H1 (cell line): Measurements from ENCODE around the gene TEAD1. TPM values are rescaled to one million over a fixed set of nuclear protein-coding genes. Genes with fewer than 3 reads are reported as not detected.

Experiments
- CTCF ChIA-PET: fragments of 300-600 bp; sonication (Branson Sonifier 250); formaldehyde crosslinking; loops from one replicate; lab custom pipeline; 2021; ENCODE audit not compliant: partially characterized antibody; lab: Charles Lee
- POLR2A ChIA-PET: fragments of 300-600 bp; sonication (Branson Sonifier 250); formaldehyde crosslinking; loops from one replicate; lab custom pipeline; 2021; ENCODE audit warnings: inconsistent platforms; ENCODE audit not compliant: partially characterized antibody; lab: Charles Lee
- DNase-seq, 2 experiments: peaks; one replicate each; pipeline versions ENCODE4 v3.0.0 to v3.0.0-alpha.2; 2010 to 2022; ENCODE audit warnings: low spot score in 2 of 2, low read depth in 1 of 2, mixed read lengths in 1 of 2
- FAIRE-seq: peaks from 2 replicates; lab custom pipeline; 2011; peaks lifted over from hg19 to GRCh38; lab: Jason Lieb, UNC
- H2AFZ ChIP-seq: 2 replicates; pipeline ENCODE4 v1.8.1; 2012; ENCODE audit warnings: low read length, inconsistent platforms
- H2AK5ac ChIP-seq: 2 replicates; pipeline ENCODE4 v1.6.1; 2013; ENCODE audit warnings: low read depth, low read length
- H2BK120ac ChIP-seq: replicated peaks from 2 replicates; pipeline ENCODE3; 2013; ENCODE audit warnings: low read depth, low read length, inconsistent platforms
- H2BK12ac ChIP-seq: 2 replicates; pipeline ENCODE4 v1.6.1; 2013; ENCODE audit warnings: low read depth, low read length
- H2BK15ac ChIP-seq: 2 replicates; pipeline ENCODE4 v1.6.1; 2013; ENCODE audit warnings: low read length
- H2BK20ac ChIP-seq: 2 replicates; pipeline ENCODE4 v1.6.1; 2013; ENCODE audit warnings: low read length
- H2BK5ac ChIP-seq: 2 replicates; pipeline ENCODE4 v1.6.1; 2013; ENCODE audit warnings: low read depth, low read length
- H3K14ac ChIP-seq: 2 replicates; pipeline ENCODE4 v1.6.1; 2013; ENCODE audit warnings: inconsistent platforms; ENCODE audit not compliant: insufficient read length
- H3K18ac ChIP-seq: 2 replicates; pipeline ENCODE4 v1.6.1; 2013; ENCODE audit warnings: low read length; ENCODE audit errors: extremely low read depth
- H3K23ac ChIP-seq: 2 replicates; pipeline ENCODE4 v1.6.1; 2013; ENCODE audit warnings: inconsistent platforms; ENCODE audit not compliant: insufficient read length
- H3K23me2 ChIP-seq: 2 replicates; pipeline ENCODE4 v1.6.1; 2013; ENCODE audit warnings: low read depth, low read length
- H3K27ac ChIP-seq: 2 replicates; pipeline ENCODE4 v1.6.1; 2011; ENCODE audit warnings: low read depth, low read length, inconsistent platforms
- H3K27me3 ChIP-seq, 4 experiments: replicated peaks in 1 of 4; 1 replicate in 1 of 4; 2 replicates in 3 of 4; pipeline versions ENCODE4 v1.6.1 to v1.8.1; 2011 to 2013; ENCODE audit warnings: low read length in 3 of 4, mild to moderate bottlenecking in 3 of 4, inconsistent platforms in 2 of 4, mixed read lengths in 2 of 4, moderate library complexity in 1 of 4; ENCODE audit not compliant: control insufficient read depth in 3 of 4, insufficient read depth in 3 of 4; ENCODE audit errors: extremely low read depth in 1 of 4
- H3K36me3 ChIP-seq, 4 experiments: 2 replicates each; pipeline versions ENCODE4 v1.6.1 to v1.8.1; 2011 to 2013; ENCODE audit warnings: mild to moderate bottlenecking in 4 of 4, low read length in 3 of 4, moderate library complexity in 2 of 4, control low read depth in 1 of 4, inconsistent platforms in 1 of 4; ENCODE audit not compliant: insufficient read depth in 4 of 4, control insufficient read depth in 2 of 4
- H3K4ac ChIP-seq: replicated peaks from 2 replicates; pipeline ENCODE3; 2013; ENCODE audit warnings: low read length, low read depth, mixed read lengths, inconsistent platforms; ENCODE audit not compliant: insufficient read length
- H3K4me1 ChIP-seq, 4 experiments: replicated peaks in 1 of 4; 1 replicate in 1 of 4; 2 replicates in 3 of 4; pipeline versions ENCODE4 v1.6.1 to v1.8.1; 2011 to 2013; ENCODE audit warnings: low read length in 3 of 4, inconsistent platforms in 2 of 4, mixed read lengths in 1 of 4; ENCODE audit not compliant: insufficient read depth in 4 of 4, control insufficient read depth in 3 of 4
- H3K4me2 ChIP-seq, 2 experiments: 2 replicates each; pipeline versions ENCODE4 v1.6.1 to v1.8.1; 2011 to 2013; ENCODE audit warnings: low read depth in 2 of 2, low read length in 2 of 2, control low read depth in 1 of 2, inconsistent platforms in 1 of 2, mild to moderate bottlenecking in 1 of 2; ENCODE audit not compliant: insufficient read depth in 1 of 2
- H3K4me3 ChIP-seq, 4 experiments: fragments of 200-600, 300-600 bp in 1 of 4; sonication (generic), shearing (Covaris generic), sonication (Bioruptor Twin) in 1 of 4; 2 replicates each; pipeline versions ENCODE4 v1.5.1 to v1.8.1; 2011 to 2016; ENCODE audit warnings: low read length in 4 of 4, low read depth in 3 of 4, control low read depth in 2 of 4, inconsistent platforms in 2 of 4, mild to moderate bottlenecking in 2 of 4, mixed read lengths in 1 of 4, moderate library complexity in 1 of 4; ENCODE audit not compliant: insufficient read depth in 2 of 4; ENCODE audit errors: extremely low read depth in 1 of 4
- H3K56ac ChIP-seq: replicated peaks from 2 replicates; pipeline ENCODE3; 2013; ENCODE audit warnings: low read depth, mild to moderate bottlenecking, mixed read lengths, low read length, inconsistent platforms; ENCODE audit not compliant: insufficient read length
- H3K79me1 ChIP-seq: 2 replicates; pipeline ENCODE4 v1.6.1; 2013; ENCODE audit warnings: low read depth, low read length, control low read depth
- H3K79me2 ChIP-seq, 2 experiments: 2 replicates each; pipeline versions ENCODE4 v1.6.1 to v1.8.1; 2012 to 2013; ENCODE audit warnings: low read length in 2 of 2, mild to moderate bottlenecking in 2 of 2, inconsistent platforms in 1 of 2; ENCODE audit not compliant: insufficient read depth in 2 of 2, control insufficient read depth in 1 of 2
- H3K9ac ChIP-seq, 4 experiments: replicated peaks in 1 of 4; 1 replicate in 1 of 4; 2 replicates in 3 of 4; pipeline versions ENCODE4 v1.6.1 to v1.8.1; 2011 to 2013; ENCODE audit warnings: low read depth in 3 of 4, low read length in 3 of 4, control low read depth in 2 of 4, mild to moderate bottlenecking in 2 of 4, moderate library complexity in 2 of 4, inconsistent platforms in 1 of 4; ENCODE audit errors: extremely low read depth in 1 of 4
- H3K9me3 ChIP-seq, 2 experiments: 2 replicates each; pipeline versions ENCODE4 v1.6.1 to v1.8.1; 2012 to 2013; ENCODE audit warnings: mild to moderate bottlenecking in 2 of 2, moderate library complexity in 2 of 2, control low read depth in 1 of 2, inconsistent platforms in 1 of 2, low read depth in 1 of 2, low read length in 1 of 2, mixed read lengths in 1 of 2; ENCODE audit not compliant: insufficient read depth in 2 of 2
- H4K20me1 ChIP-seq, 2 experiments: replicated peaks in 1 of 2; 2 replicates each; pipeline versions ENCODE3 to v1.8.1; 2011 to 2013; ENCODE audit warnings: inconsistent platforms in 2 of 2, low read length in 2 of 2, mild to moderate bottlenecking in 1 of 2; ENCODE audit not compliant: insufficient read depth in 2 of 2, control insufficient read depth in 1 of 2
- H4K5ac ChIP-seq: 2 replicates; pipeline ENCODE4 v1.6.1; 2013; ENCODE audit warnings: low read length, low read depth, mixed read lengths, inconsistent platforms; ENCODE audit not compliant: insufficient read length
- H4K8ac ChIP-seq: 2 replicates; pipeline ENCODE4 v1.8.0; 2013; ENCODE audit warnings: mild to moderate bottlenecking, moderate library complexity, low read length, inconsistent platforms; ENCODE audit not compliant: insufficient read depth; ENCODE audit errors: extremely low read depth
- H4K91ac ChIP-seq: replicated peaks from 2 replicates; pipeline ENCODE3; 2013; ENCODE audit warnings: low read length, mixed read lengths, inconsistent platforms; ENCODE audit not compliant: insufficient read length
- BACH1 ChIP-seq: IDR thresholded peaks from 2 replicates; pipeline ENCODE4 v1.6.1; 2012; ENCODE audit warnings: low read length, improper control_type of control experiment
- KDM4A ChIP-seq: IDR thresholded peaks from one replicate; pipeline ENCODE4 v1.7.1; 2012; ENCODE audit warnings: low read depth, mild to moderate bottlenecking, moderate library complexity, low read length, inconsistent platforms; ENCODE audit not compliant: severe bottlenecking
- MAFK ChIP-seq: IDR thresholded peaks from 2 replicates; pipeline ENCODE4 v1.6.1; 2012; ENCODE audit warnings: low read depth, mild to moderate bottlenecking, improper control_type of control experiment, low read length
- NRF1 ChIP-seq: IDR thresholded peaks from 2 replicates; pipeline ENCODE4 v1.6.1; 2011; ENCODE audit warnings: mild to moderate bottlenecking, low read depth, low read length, improper control_type of control experiment
- POLR2AphosphoS5 ChIP-seq: IDR thresholded peaks from 2 replicates; pipeline ENCODE4 v1.6.1; 2011; ENCODE audit warnings: low read depth, low read length
- SIRT6 ChIP-seq: IDR thresholded peaks from one replicate; pipeline ENCODE4 v1.7.1; 2012; ENCODE audit warnings: low read length, inconsistent platforms
- WGBS, 2 experiments: shearing (Covaris generic) in 1 of 2; methylation state at CpG; one replicate each; pipeline versions ENCODE4 v1.1.6 to v1.1.7; 2013 to 2015; ENCODE audit warnings: low lambda C conversion rate in 2 of 2, mixed read lengths in 2 of 2, inconsistent platforms in 1 of 2, low coverage in 1 of 2, missing lambda C conversion rate in 1 of 2; ENCODE audit not compliant: insufficient replicate concordance in 2 of 2, insufficient coverage in 1 of 2, insufficient read length in 1 of 2; ENCODE audit errors: extremely low coverage in 1 of 2, missing lambda C conversion rate in 1 of 2; 5-methylcytosine and 5-hydroxymethylcytosine counted together
- polyA plus RNA-seq, 7 experiments: library from polyadenylated mRNA; depleted of rRNA in 3 of 7; stranded (reverse) in 5 of 7; unstranded in 2 of 7; fragments of >200 nt in 5 of 7; fragments of 200-250 nt in 2 of 7; gene quantifications; 1 replicate in 5 of 7; 2 replicates in 1 of 7; 4 replicates in 1 of 7; pipeline versions ENCODE4 v1.2.1 to v1.2.3, GENCODE V29; 2011 to 2013; ENCODE audit warnings: missing spikeins in 2 of 7, mixed read lengths in 2 of 7
- total RNA-seq: library from RNA; stranded (reverse); fragmentation: NEBNext Ultra II Directional; extraction: Animal tissue kit (Norgen Biotek cat#: 25700); gene quantifications from 2 replicates; pipeline ENCODE4 v1.2.1, GENCODE V29; 2021

Gene TEAD1
- total and polyA plus RNA-seq, 2 of the 8 experiments (the other 6 are each of a cell fraction or from before 2014, with no cell fraction given) = 15.6 to 67.4 TPM

DNA sequence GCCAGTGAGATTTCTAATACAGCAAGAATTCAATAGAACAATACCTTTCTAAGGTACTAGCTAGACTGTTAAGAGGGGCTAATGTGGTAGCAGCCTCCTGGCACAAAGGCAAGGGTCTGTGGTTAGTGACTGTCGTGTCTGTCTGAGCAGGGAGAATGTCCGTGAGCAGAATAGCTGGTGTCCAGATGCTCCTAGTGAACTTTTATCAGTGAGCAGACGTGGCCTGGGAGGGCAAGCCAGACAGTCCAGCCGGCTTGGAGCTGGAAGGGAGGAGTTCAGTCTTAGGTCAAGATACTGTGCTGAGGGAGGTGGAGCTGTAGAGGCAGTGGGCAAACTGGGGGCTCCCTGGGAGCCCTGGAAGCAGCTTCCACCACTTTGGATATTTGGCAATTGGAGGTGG, 138.6 kb downstream of the TEAD1 start:
- Histone ChIP-seq H2AK5ac (no peak overlapping the region), H3K27ac (no peak overlapping the region), H3K4me3 (no peak overlapping the region), H2BK120ac (no peak overlapping the region), H3K18ac (no peak overlapping the region), H2BK12ac (no peak overlapping the region), H3K56ac (no peak overlapping the region), H4K8ac (no peak overlapping the region)
- WGBS, 2 experiments = 91% methylated on average over 4 of the region's 4 CpGs; no CpG with 5 or more reads in 1 of the 2 experiments
- TF ChIP-seq MAFK (no peak), KDM4A (no peak), SIRT6 (no peak), NRF1 (no peak), POLR2AphosphoS5 (no peak), BACH1 (no peak)
- TF ChIP-seq, all 59 proteins: peak for 0
- no peak overlapping the region for H3K4me2 ChIP-seq
- FAIRE-seq (no peak), DNase-seq (no peak)
- POLR2A ChIA-PET = interaction anchor here (1.1 kb wide), 1 partner anchor 12 kb away, joined by 3 read pairs; no protein-coding TSS in a partner anchor
- CTCF ChIA-PET = interaction anchor here (0.7 to 4.7 kb wide), 7 partner anchors 10 to 482 kb away, joined by 3 to 19 read pairs (median 4); no protein-coding TSS in a partner anchor
- H3K14ac ChIP-seq = no peak overlapping the region
- H4K5ac ChIP-seq = no peak overlapping the region
- H2BK15ac ChIP-seq = no peak overlapping the region
- H4K20me1 ChIP-seq = peaks cover 0 to 3% of the 10 kb centered on the region in 2 experiments
- no peaks in the 10 kb centered on the region for H3K27me3 ChIP-seq
- no peak overlapping the region for H2AFZ ChIP-seq
- H3K9ac ChIP-seq = no peak overlapping the region
- H2BK20ac ChIP-seq = no peak overlapping the region
- H3K36me3 ChIP-seq = no peaks in the 10 kb centered on the region
- H3K79me1 ChIP-seq = peaks cover 14% of the 10 kb centered on the region; the same call in 1 of the 2 replicates
- H3K23me2 ChIP-seq = no peaks in the 10 kb centered on the region
- peaks cover 3 to 18% (median 9%) of the 10 kb centered on the region in 4 experiments; a peak in 6 of 7 replicates for H3K4me1 ChIP-seq
- H3K23ac ChIP-seq = no peak overlapping the region
- peaks cover 0 to 89% of the 10 kb centered on the region in 2 experiments; a peak in 2 of 4 replicates for H3K79me2 ChIP-seq
- H4K91ac ChIP-seq = no peak overlapping the region
- no peaks in the 10 kb centered on the region for H3K9me3 ChIP-seq
- no peak overlapping the region for H3K4ac ChIP-seq
- no peak overlapping the region for H2BK5ac ChIP-seq
